H1 (cell line): ENCODE results near the gene RRM2. TPM values are rescaled to one million over a fixed set of nuclear protein-coding genes. Genes with fewer than 3 reads are reported as not detected.
A peak's percentile ranks its signal among the peaks of the same experiment; 100 is the strongest.

Source experiments
- CTCF ChIA-PET: fragments of 300-600 bp; sonication (Branson Sonifier 250); formaldehyde crosslinking; loops from one replicate; lab custom pipeline; 2021; ENCODE audit not compliant: partially characterized antibody; lab: Charles Lee
- POLR2A ChIA-PET: fragments of 300-600 bp; sonication (Branson Sonifier 250); formaldehyde crosslinking; loops from one replicate; lab custom pipeline; 2021; ENCODE audit warnings: inconsistent platforms; ENCODE audit not compliant: partially characterized antibody; lab: Charles Lee
- DNase-seq, 2 experiments: peaks; one replicate each; pipeline versions ENCODE4 v3.0.0 to v3.0.0-alpha.2; 2010 to 2022; ENCODE audit warnings: low spot score in 2 of 2, low read depth in 1 of 2, mixed read lengths in 1 of 2
- FAIRE-seq: peaks from 2 replicates; lab custom pipeline; 2011; peaks lifted over from hg19 to GRCh38; lab: Jason Lieb, UNC
- H2AFZ ChIP-seq: 2 replicates; pipeline ENCODE4 v1.8.1; 2012; ENCODE audit warnings: low read length, inconsistent platforms
- H2AK5ac ChIP-seq: 2 replicates; pipeline ENCODE4 v1.6.1; 2013; ENCODE audit warnings: low read depth, low read length
- H2BK120ac ChIP-seq: replicated peaks from 2 replicates; pipeline ENCODE3; 2013; ENCODE audit warnings: low read depth, low read length, inconsistent platforms
- H2BK12ac ChIP-seq: 2 replicates; pipeline ENCODE4 v1.6.1; 2013; ENCODE audit warnings: low read depth, low read length
- H2BK15ac ChIP-seq: 2 replicates; pipeline ENCODE4 v1.6.1; 2013; ENCODE audit warnings: low read length
- H2BK20ac ChIP-seq: 2 replicates; pipeline ENCODE4 v1.6.1; 2013; ENCODE audit warnings: low read length
- H2BK5ac ChIP-seq: 2 replicates; pipeline ENCODE4 v1.6.1; 2013; ENCODE audit warnings: low read depth, low read length
- H3K14ac ChIP-seq: 2 replicates; pipeline ENCODE4 v1.6.1; 2013; ENCODE audit warnings: inconsistent platforms; ENCODE audit not compliant: insufficient read length
- H3K18ac ChIP-seq: 2 replicates; pipeline ENCODE4 v1.6.1; 2013; ENCODE audit warnings: low read length; ENCODE audit errors: extremely low read depth
- H3K23ac ChIP-seq: 2 replicates; pipeline ENCODE4 v1.6.1; 2013; ENCODE audit warnings: inconsistent platforms; ENCODE audit not compliant: insufficient read length
- H3K23me2 ChIP-seq: 2 replicates; pipeline ENCODE4 v1.6.1; 2013; ENCODE audit warnings: low read depth, low read length
- H3K27ac ChIP-seq: 2 replicates; pipeline ENCODE4 v1.6.1; 2011; ENCODE audit warnings: low read depth, low read length, inconsistent platforms
- H3K27me3 ChIP-seq, 4 experiments: replicated peaks in 1 of 4; 1 replicate in 1 of 4; 2 replicates in 3 of 4; pipeline versions ENCODE4 v1.6.1 to v1.8.1; 2011 to 2013; ENCODE audit warnings: low read length in 3 of 4, mild to moderate bottlenecking in 3 of 4, inconsistent platforms in 2 of 4, mixed read lengths in 2 of 4, moderate library complexity in 1 of 4; ENCODE audit not compliant: control insufficient read depth in 3 of 4, insufficient read depth in 3 of 4; ENCODE audit errors: extremely low read depth in 1 of 4
- H3K36me3 ChIP-seq, 4 experiments: 2 replicates each; pipeline versions ENCODE4 v1.6.1 to v1.8.1; 2011 to 2013; ENCODE audit warnings: mild to moderate bottlenecking in 4 of 4, low read length in 3 of 4, moderate library complexity in 2 of 4, control low read depth in 1 of 4, inconsistent platforms in 1 of 4; ENCODE audit not compliant: insufficient read depth in 4 of 4, control insufficient read depth in 2 of 4
- H3K4ac ChIP-seq: replicated peaks from 2 replicates; pipeline ENCODE3; 2013; ENCODE audit warnings: low read length, low read depth, mixed read lengths, inconsistent platforms; ENCODE audit not compliant: insufficient read length
- H3K4me1 ChIP-seq, 4 experiments: replicated peaks in 1 of 4; 1 replicate in 1 of 4; 2 replicates in 3 of 4; pipeline versions ENCODE4 v1.6.1 to v1.8.1; 2011 to 2013; ENCODE audit warnings: low read length in 3 of 4, inconsistent platforms in 2 of 4, mixed read lengths in 1 of 4; ENCODE audit not compliant: insufficient read depth in 4 of 4, control insufficient read depth in 3 of 4
- H3K4me2 ChIP-seq, 2 experiments: 2 replicates each; pipeline versions ENCODE4 v1.6.1 to v1.8.1; 2011 to 2013; ENCODE audit warnings: low read depth in 2 of 2, low read length in 2 of 2, control low read depth in 1 of 2, inconsistent platforms in 1 of 2, mild to moderate bottlenecking in 1 of 2; ENCODE audit not compliant: insufficient read depth in 1 of 2
- H3K4me3 ChIP-seq, 4 experiments: fragments of 200-600, 300-600 bp in 1 of 4; sonication (generic), shearing (Covaris generic), sonication (Bioruptor Twin) in 1 of 4; 2 replicates each; pipeline versions ENCODE4 v1.5.1 to v1.8.1; 2011 to 2016; ENCODE audit warnings: low read length in 4 of 4, low read depth in 3 of 4, control low read depth in 2 of 4, inconsistent platforms in 2 of 4, mild to moderate bottlenecking in 2 of 4, mixed read lengths in 1 of 4, moderate library complexity in 1 of 4; ENCODE audit not compliant: insufficient read depth in 2 of 4; ENCODE audit errors: extremely low read depth in 1 of 4
- H3K56ac ChIP-seq: replicated peaks from 2 replicates; pipeline ENCODE3; 2013; ENCODE audit warnings: low read depth, mild to moderate bottlenecking, mixed read lengths, low read length, inconsistent platforms; ENCODE audit not compliant: insufficient read length
- H3K79me1 ChIP-seq: 2 replicates; pipeline ENCODE4 v1.6.1; 2013; ENCODE audit warnings: low read depth, low read length, control low read depth
- H3K79me2 ChIP-seq, 2 experiments: 2 replicates each; pipeline versions ENCODE4 v1.6.1 to v1.8.1; 2012 to 2013; ENCODE audit warnings: low read length in 2 of 2, mild to moderate bottlenecking in 2 of 2, inconsistent platforms in 1 of 2; ENCODE audit not compliant: insufficient read depth in 2 of 2, control insufficient read depth in 1 of 2
- H3K9ac ChIP-seq, 4 experiments: replicated peaks in 1 of 4; 1 replicate in 1 of 4; 2 replicates in 3 of 4; pipeline versions ENCODE4 v1.6.1 to v1.8.1; 2011 to 2013; ENCODE audit warnings: low read depth in 3 of 4, low read length in 3 of 4, control low read depth in 2 of 4, mild to moderate bottlenecking in 2 of 4, moderate library complexity in 2 of 4, inconsistent platforms in 1 of 4; ENCODE audit errors: extremely low read depth in 1 of 4
- H3K9me3 ChIP-seq, 2 experiments: 2 replicates each; pipeline versions ENCODE4 v1.6.1 to v1.8.1; 2012 to 2013; ENCODE audit warnings: mild to moderate bottlenecking in 2 of 2, moderate library complexity in 2 of 2, control low read depth in 1 of 2, inconsistent platforms in 1 of 2, low read depth in 1 of 2, low read length in 1 of 2, mixed read lengths in 1 of 2; ENCODE audit not compliant: insufficient read depth in 2 of 2
- H4K20me1 ChIP-seq, 2 experiments: replicated peaks in 1 of 2; 2 replicates each; pipeline versions ENCODE3 to v1.8.1; 2011 to 2013; ENCODE audit warnings: inconsistent platforms in 2 of 2, low read length in 2 of 2, mild to moderate bottlenecking in 1 of 2; ENCODE audit not compliant: insufficient read depth in 2 of 2, control insufficient read depth in 1 of 2
- H4K5ac ChIP-seq: 2 replicates; pipeline ENCODE4 v1.6.1; 2013; ENCODE audit warnings: low read length, low read depth, mixed read lengths, inconsistent platforms; ENCODE audit not compliant: insufficient read length
- H4K8ac ChIP-seq: 2 replicates; pipeline ENCODE4 v1.8.0; 2013; ENCODE audit warnings: mild to moderate bottlenecking, moderate library complexity, low read length, inconsistent platforms; ENCODE audit not compliant: insufficient read depth; ENCODE audit errors: extremely low read depth
- H4K91ac ChIP-seq: replicated peaks from 2 replicates; pipeline ENCODE3; 2013; ENCODE audit warnings: low read length, mixed read lengths, inconsistent platforms; ENCODE audit not compliant: insufficient read length
- ASH2L ChIP-seq: fragments of 200-600, 300-600 bp; sonication (generic); IDR thresholded peaks from one replicate; pipeline ENCODE4 v1.7.1; 2017; ENCODE audit warnings: low read length
- BCL11A ChIP-seq, 2 experiments: IDR thresholded peaks; one replicate each; pipeline ENCODE4 v1.6.1; 2011; ENCODE audit warnings: low read depth in 2 of 2, low read length in 2 of 2, mild to moderate bottlenecking in 2 of 2
- CBX5 ChIP-seq: fragments of 300-800, 300-1000 bp; sonication (generic); IDR thresholded peaks from 2 replicates; pipeline ENCODE4 v1.7.1; 2016; ENCODE audit warnings: antibody characterized with exemption, low read length, low read depth
- FOSL1 ChIP-seq: IDR thresholded peaks from 2 replicates; pipeline ENCODE4 v1.6.1; 2011; ENCODE audit warnings: mild to moderate bottlenecking, low read depth, low read length, moderate library complexity; ENCODE audit not compliant: insufficient read depth
- KDM5A ChIP-seq: fragments of 200-600 bp; IDR thresholded peaks from 2 replicates; pipeline ENCODE4 v1.7.1; 2012; ENCODE audit warnings: mild to moderate bottlenecking, low read length, inconsistent platforms, mixed read lengths
- NANOG ChIP-seq: IDR thresholded peaks from 2 replicates; pipeline ENCODE4 v1.6.1; 2011; ENCODE audit warnings: low read length, low read depth, mild to moderate bottlenecking, inconsistent platforms; ENCODE audit not compliant: insufficient read depth, poor library complexity, severe bottlenecking
- RNF2 ChIP-seq: fragments of 200-900, 300-1000 bp; sonication (generic); IDR thresholded peaks from 2 replicates; pipeline ENCODE4 v1.7.1; 2016; ENCODE audit warnings: borderline replicate concordance, low read depth, mild to moderate bottlenecking, antibody characterized with exemption, low read length; ENCODE audit not compliant: poor library complexity, severe bottlenecking; ENCODE audit errors: missing control alignments
- YY1 ChIP-seq: IDR thresholded peaks from 2 replicates; pipeline ENCODE4 v1.6.1; 2011; ENCODE audit warnings: low read depth, mild to moderate bottlenecking, low read length
- WGBS, 2 experiments: shearing (Covaris generic) in 1 of 2; methylation state at CpG; one replicate each; pipeline versions ENCODE4 v1.1.6 to v1.1.7; 2013 to 2015; ENCODE audit warnings: low lambda C conversion rate in 2 of 2, mixed read lengths in 2 of 2, inconsistent platforms in 1 of 2, low coverage in 1 of 2, missing lambda C conversion rate in 1 of 2; ENCODE audit not compliant: insufficient replicate concordance in 2 of 2, insufficient coverage in 1 of 2, insufficient read length in 1 of 2; ENCODE audit errors: extremely low coverage in 1 of 2, missing lambda C conversion rate in 1 of 2; 5-methylcytosine and 5-hydroxymethylcytosine counted together
- polyA plus RNA-seq, 7 experiments: library from polyadenylated mRNA; depleted of rRNA in 3 of 7; stranded (reverse) in 5 of 7; unstranded in 2 of 7; fragments of >200 nt in 5 of 7; fragments of 200-250 nt in 2 of 7; gene quantifications; 1 replicate in 5 of 7; 2 replicates in 1 of 7; 4 replicates in 1 of 7; pipeline versions ENCODE4 v1.2.1 to v1.2.3, GENCODE V29; 2011 to 2013; ENCODE audit warnings: missing spikeins in 2 of 7, mixed read lengths in 2 of 7
- total RNA-seq: library from RNA; stranded (reverse); fragmentation: NEBNext Ultra II Directional; extraction: Animal tissue kit (Norgen Biotek cat#: 25700); gene quantifications from 2 replicates; pipeline ENCODE4 v1.2.1, GENCODE V29; 2021

The RRM2 gene
- total and polyA plus RNA-seq, 2 of the 8 experiments (the other 6 are each of a cell fraction or from before 2014, with no cell fraction given), result 37.7 to 215 TPM

- H3K4ac ChIP-seq, result no peak overlapping the region
- H3K27ac ChIP-seq, result no peak overlapping the region
- H2AK5ac ChIP-seq, result no peak overlapping the region
- no peak overlapping the region for H3K23ac ChIP-seq
- H3K14ac ChIP-seq, result no peak overlapping the region
- H2BK5ac ChIP-seq, result peak overlapping the region; percentile 15
- H3K9ac ChIP-seq, result no peak overlapping the region; a peak in 2 of 7 replicates
- FAIRE-seq (no peak), DNase-seq (no peak)
- H4K20me1 ChIP-seq, result peaks cover 9 to 10% of the 10 kb centered on the region in 2 experiments
- peaks cover 2 to 10% (median 5%) of the 10 kb centered on the region in 4 experiments; a peak in 5 of 7 replicates for H3K4me1 ChIP-seq
- H3K9me3 ChIP-seq, result no peaks in the 10 kb centered on the region
- CTCF ChIA-PET, result interaction anchor here (0.6 to 11.2 kb wide), 4 partner anchors 9 to 298 kb away, joined by 3 to 141 read pairs (median 3); partner anchors contain the start of gene RRM2
- no peaks in the 10 kb centered on the region for H3K23me2 ChIP-seq
- no peak overlapping the region for H2BK15ac ChIP-seq
- no peak overlapping the region for H2BK20ac ChIP-seq
- H4K5ac ChIP-seq, result no peak overlapping the region
- POLR2A ChIA-PET, result interaction anchor here (0.6 to 8.5 kb wide), 6 partner anchors 12 to 313 kb away, joined by 3 to 87 read pairs (median 4); partner anchors contain the start of gene RRM2
- no peak overlapping the region for H3K56ac ChIP-seq
- peak overlapping the region; percentile 50; the same call in 1 of the 2 replicates for H2BK12ac ChIP-seq
- no peak overlapping the region; the same call in 1 of the 2 replicates for H3K18ac ChIP-seq
- H3K79me1 ChIP-seq, result no peaks in the 10 kb centered on the region; the same call in 1 of the 2 replicates
- H3K4me3 ChIP-seq, result no peak overlapping the region
- TF ChIP-seq RNF2, result no peak
- TF ChIP-seq KDM5A, result no peak
- no peak for TF ChIP-seq CBX5
- no peak for TF ChIP-seq ASH2L
- no peak for TF ChIP-seq FOSL1
- no peak for TF ChIP-seq NANOG
- no peak for TF ChIP-seq BCL11A (IDR thresholded peaks at IDR 0.05; ENCODE audit: low read depth in 2 of 2, low read length in 2 of 2)
- no peak for TF ChIP-seq YY1
- TF ChIP-seq, all 59 proteins: peak for 0
- Histone ChIP-seq H3K4me2 (no peak overlapping the region), H3K79me2 (no peaks in the 10 kb centered on the region; a peak in 1 of 4 replicates), H3K36me3 (peaks cover 0 to 14% (median 3%) of the 10 kb centered on the region in 4 experiments; a peak in 3 of 8 replicates), H2BK120ac (no peak overlapping the region), H2AFZ (no peak overlapping the region), H4K91ac (no peak overlapping the region), H4K8ac (no peak overlapping the region; the same call in 1 of the 2 replicates), H3K27me3 (0 out of 7 replicates have a peak, but pooled peaks cover 0 to 3% (median 0%) of the 10 kb centered on the region in 4 experiments)
- WGBS, 2 experiments, result 80% methylated on average over 9 of the region's 10 CpGs; no CpG with 5 or more reads in 1 of the 2 experiments
Observed at GRCh38 chr2:10137053-10137843, 14.7 kb downstream of the RRM2 start.
